Measurements from ENCODE around the gene ELP5.

GRCh38 chr17:7233701-7234082, 18.3 kb upstream of the ELP5 start:
- TF ChIP-seq, protein P1, sequence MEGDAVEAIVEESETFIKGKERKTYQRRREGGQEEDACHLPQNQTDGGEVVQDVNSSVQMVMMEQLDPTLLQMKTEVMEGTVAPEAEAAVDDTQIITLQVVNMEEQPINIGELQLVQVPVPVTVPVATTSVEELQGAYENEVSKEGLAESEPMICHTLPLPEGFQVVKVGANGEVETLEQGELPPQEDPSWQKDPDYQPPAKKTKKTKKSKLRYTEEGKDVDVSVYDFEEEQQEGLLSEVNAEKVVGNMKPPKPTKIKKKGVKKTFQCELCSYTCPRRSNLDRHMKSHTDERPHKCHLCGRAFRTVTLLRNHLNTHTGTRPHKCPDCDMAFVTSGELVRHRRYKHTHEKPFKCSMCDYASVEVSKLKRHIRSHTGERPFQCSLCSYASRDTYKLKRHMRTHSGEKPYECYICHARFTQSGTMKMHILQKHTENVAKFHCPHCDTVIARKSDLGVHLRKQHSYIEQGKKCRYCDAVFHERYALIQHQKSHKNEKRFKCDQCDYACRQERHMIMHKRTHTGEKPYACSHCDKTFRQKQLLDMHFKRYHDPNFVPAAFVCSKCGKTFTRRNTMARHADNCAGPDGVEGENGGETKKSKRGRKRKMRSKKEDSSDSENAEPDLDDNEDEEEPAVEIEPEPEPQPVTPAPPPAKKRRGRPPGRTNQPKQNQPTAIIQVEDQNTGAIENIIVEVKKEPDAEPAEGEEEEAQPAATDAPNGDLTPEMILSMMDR (IDR thresholded peaks at IDR 0.05), result no peak
- TF ChIP-seq EZH2 (IDR thresholded peaks at IDR 0.05; ENCODE audit: borderline replicate concordance, insufficient read depth, low read depth, low read length, poor library complexity, severe bottlenecking), result no peak

Measured in B cell (primary cell).